DOHH2 (cell line): Measurements from ENCODE around the gene PARP16.

Experiments used
- H3F3A ChIP-seq: fragments of 200-600 bp; sonication (generic), shearing (Covaris generic); 2 replicates; pipeline ENCODE4 v1.6.0; 2016; ENCODE audit warnings: antibody characterized with exemption, mild to moderate bottlenecking; ENCODE audit not compliant: control insufficient read depth, insufficient read depth
- H3K27ac ChIP-seq: fragments of 200-600 bp; sonication (generic); 2 replicates; pipeline ENCODE4 v1.5.1; 2014; ENCODE audit warnings: low read depth, mild to moderate bottlenecking, low read length, moderate library complexity
- H3K27me3 ChIP-seq: fragments of 200-600 bp; sonication (generic); 2 replicates; pipeline ENCODE4 v1.6.1; 2014; ENCODE audit warnings: mild to moderate bottlenecking, low read length, mixed read lengths; ENCODE audit not compliant: control insufficient read depth
- H3K36me3 ChIP-seq: fragments of 200-600 bp; sonication (generic); 2 replicates; pipeline ENCODE4 v1.6.1; 2014; ENCODE audit warnings: mild to moderate bottlenecking, low read length, moderate library complexity, mixed read lengths; ENCODE audit not compliant: control insufficient read depth
- H3K4me1 ChIP-seq: fragments of 200-600 bp; sonication (generic); 2 replicates; pipeline ENCODE4 v1.6.1; 2014; ENCODE audit warnings: mild to moderate bottlenecking, low read length, mixed read lengths; ENCODE audit not compliant: control insufficient read depth
- H3K4me2 ChIP-seq: fragments of 200-600 bp; sonication (generic); 2 replicates; pipeline ENCODE4 v1.6.0; 2014; ENCODE audit warnings: mild to moderate bottlenecking, low read length, moderate library complexity
- H3K4me3 ChIP-seq: fragments of 200-600 bp; sonication (generic); 2 replicates; pipeline ENCODE4 v1.5.1; 2014; ENCODE audit warnings: mild to moderate bottlenecking, low read length, mixed read lengths
- H3K79me2 ChIP-seq: fragments of 200-600 bp; sonication (generic); 2 replicates; pipeline ENCODE4 v1.6.1; 2014; ENCODE audit warnings: mild to moderate bottlenecking, low read length, mixed read lengths; ENCODE audit not compliant: control insufficient read depth
- H3K9me2 ChIP-seq: fragments of 200-600 bp; sonication (generic); replicated peaks from 2 replicates; pipeline ENCODE4 v1.6.1; 2014; ENCODE audit warnings: mild to moderate bottlenecking, low read length, mixed read lengths; ENCODE audit not compliant: control insufficient read depth
- H3K9me3 ChIP-seq: fragments of 200-600 bp; sonication (generic); 2 replicates; pipeline ENCODE4 v1.6.1; 2014; ENCODE audit warnings: antibody characterized with exemption, low read length, mixed read lengths; ENCODE audit not compliant: control insufficient read depth, insufficient read depth
- H4K20me1 ChIP-seq: fragments of 200-600 bp; sonication (generic); 2 replicates; pipeline ENCODE4 v1.6.0; 2014; ENCODE audit warnings: low read depth, mild to moderate bottlenecking, antibody characterized with exemption, low read length, moderate library complexity; ENCODE audit not compliant: control insufficient read depth, insufficient read depth
- CTCF ChIP-seq: fragments of 200-600 bp; sonication (generic); IDR thresholded peaks from one replicate; pipeline ENCODE4 v1.5.1; 2014; ENCODE audit warnings: antibody characterized with exemption, mild to moderate bottlenecking, low read depth, low read length; ENCODE audit not compliant: poor library complexity, severe bottlenecking
- EZH2phosphoT487 ChIP-seq: fragments of 200-600 bp; sonication (generic); IDR thresholded peaks from 2 replicates; pipeline ENCODE4 v1.6.1; 2017; ENCODE audit warnings: borderline replicate concordance, mild to moderate bottlenecking, antibody characterized with exemption, low read length, moderate library complexity, mixed read lengths

Gene PARP16

GRCh38 chr15:65326818-65327217 is 40.1 kb upstream of the PARP16 start:
- H3K9me2 ChIP-seq = no peaks in the 10 kb centered on the region
- H3K9me3 ChIP-seq = no peaks in the 10 kb centered on the region
- no peak overlapping the region for H3K4me2 ChIP-seq
- no peaks in the 10 kb centered on the region for H4K20me1 ChIP-seq
- H3K36me3 ChIP-seq = no peaks in the 10 kb centered on the region
- H3K27me3 ChIP-seq = peaks cover 6% of the 10 kb centered on the region
- H3K27ac ChIP-seq = no peak overlapping the region
- peaks cover 24% of the 10 kb centered on the region for H3K4me1 ChIP-seq
- H3K4me3 ChIP-seq = no peak overlapping the region
- H3F3A ChIP-seq = no peaks in the 10 kb centered on the region
- no peak for TF ChIP-seq CTCF
- no peak for TF ChIP-seq EZH2phosphoT487
- H3K79me2 ChIP-seq = no peaks in the 10 kb centered on the region

- Histone ChIP-seq H3K79me2 (no peaks in the 10 kb centered on the region), H3K4me1 (peaks cover 24% of the 10 kb centered on the region), H4K20me1 (no peaks in the 10 kb centered on the region), H3K36me3 (no peaks in the 10 kb centered on the region), H3K4me3 (no peak overlapping the region), H3K9me3 (no peaks in the 10 kb centered on the region), H3K27ac (no peak overlapping the region), H3K27me3 (peaks cover 13% of the 10 kb centered on the region), H3K4me2 (no peak overlapping the region), H3K9me2 (no peaks in the 10 kb centered on the region), H3F3A (no peaks in the 10 kb centered on the region)
- no peak for TF ChIP-seq CTCF
- TF ChIP-seq EZH2phosphoT487 = no peak
These were observed 39.4 kb upstream of the PARP16 start for GRCh38 chr15:65326117-65326526.

DNA sequence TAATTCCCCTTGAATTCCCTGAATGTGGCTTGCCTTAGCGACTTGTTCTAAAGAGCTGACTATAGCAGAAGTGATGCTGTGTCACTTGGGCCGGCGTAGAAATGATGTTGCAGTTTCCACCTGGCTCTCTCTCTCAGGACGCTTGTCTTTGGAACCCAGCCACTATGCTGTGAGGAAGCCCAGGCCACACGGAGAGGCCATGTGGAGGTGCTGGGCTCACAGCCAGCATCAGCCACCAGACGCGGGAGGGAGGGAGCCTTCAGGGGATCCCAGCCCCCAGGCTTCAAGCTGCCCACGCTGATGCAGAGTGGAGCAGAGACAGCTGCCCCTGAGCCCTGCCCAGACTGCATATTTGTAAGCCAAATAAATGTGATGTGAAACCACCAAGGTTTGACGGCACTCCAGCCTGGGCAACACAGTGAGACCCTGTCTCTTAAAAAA is 36.4 kb upstream of the PARP16 start:
- no peak for TF ChIP-seq EZH2phosphoT487
- no peak for TF ChIP-seq CTCF
- no peaks in the 10 kb centered on the region for H3K79me2 ChIP-seq
- peaks cover 14% of the 10 kb centered on the region for H3K4me1 ChIP-seq
- no peaks in the 10 kb centered on the region for H3K36me3 ChIP-seq
- no peaks in the 10 kb centered on the region for H3F3A ChIP-seq
- H3K27ac ChIP-seq = no peak overlapping the region
- H4K20me1 ChIP-seq = 0 out of 2 replicates have a peak, but pooled peaks cover 3% of the 10 kb centered on the region
- H3K4me3 ChIP-seq = no peak overlapping the region
- H3K9me2 ChIP-seq = no peaks in the 10 kb centered on the region
- H3K27me3 ChIP-seq = peaks cover 29% of the 10 kb centered on the region
- no peak overlapping the region for H3K4me2 ChIP-seq
- H3K9me3 ChIP-seq = no peaks in the 10 kb centered on the region
